ENCODE measurements around the gene NNMT. TPM values are rescaled to one million over a fixed set of nuclear protein-coding genes. Genes with fewer than 3 reads are reported as not detected.

Gene NNMT
- total RNA-seq, 1 donor from 2014 or later: 394 TPM

- no peak overlapping the region for H3K4me3 Mint-ChIP-seq (ENCODE audit: unreplicated experiment)
Observed at GRCh38 chr11:114354076-114354475, 57.9 kb downstream of the NNMT start.

GRCh38 chr11:114358716-114359115 lies 62.5 kb downstream of the NNMT start:
- no peak overlapping the region for H3K27ac Mint-ChIP-seq (ENCODE audit: unreplicated experiment)
- H3K4me1 ChIP-seq (ENCODE audit: insufficient read depth, low read length): peaks cover 8% of the 10 kb centered on the region
- H2AFZ ChIP-seq (ENCODE audit: low read depth, low read length): peak overlapping the region; percentile 16

More at GRCh38 chr11:114354076-114354475, 57.9 kb downstream of the NNMT start:
- TF ChIP-seq EZH2 (IDR thresholded peaks at IDR 0.05; ENCODE audit: insufficient read depth, low read length) (no peak), CTCF (IDR thresholded peaks at IDR 0.05; ENCODE audit: insufficient read depth, low read depth, low read length) (no peak)
- no peaks in the 10 kb centered on the region for H3K27me3 Mint-ChIP-seq (ENCODE audit: low read depth, unreplicated experiment)
- Histone ChIP-seq H3K4me3 (ENCODE audit: insufficient read depth, low read depth, low read length) (peak overlapping the region; percentile 3), H3K9ac (ENCODE audit: low read length) (peak overlapping the region; percentile 49), H2AFZ (ENCODE audit: low read depth, low read length) (no peak overlapping the region), H3K4me2 (ENCODE audit: low read length) (peak overlapping the region; percentile 72), H3K79me2 (ENCODE audit: insufficient read depth, low read length) (no peaks in the 10 kb centered on the region), H3K36me3 (ENCODE audit: insufficient read depth, low read length) (no peaks in the 10 kb centered on the region), H3K4me1 (ENCODE audit: insufficient read depth, low read length) (peaks cover 13% of the 10 kb centered on the region), H4K20me1 (ENCODE audit: insufficient read depth, low read length) (no peaks in the 10 kb centered on the region), H3K27ac (ENCODE audit: low read depth, low read length) (peak overlapping the region; percentile 62), H3K9me3 (ENCODE audit: insufficient read depth, low read depth, low read length) (no peaks in the 10 kb centered on the region), H3K27me3 (ENCODE audit: insufficient read depth, low read length) (no peaks in the 10 kb centered on the region)
- H3K4me1 Mint-ChIP-seq (ENCODE audit: low read depth, unreplicated experiment): peaks cover 13% of the 10 kb centered on the region
- DNase-seq (ENCODE audit: low read depth): peak; percentile 96
- peak; percentile 63 for FAIRE-seq
- no peaks in the 10 kb centered on the region for H3K36me3 Mint-ChIP-seq (ENCODE audit: low read depth, unreplicated experiment)
- H3K27ac Mint-ChIP-seq (ENCODE audit: unreplicated experiment): peak overlapping the region; percentile 78
- no peaks in the 10 kb centered on the region for H3K9me3 Mint-ChIP-seq (ENCODE audit: unreplicated experiment)

More at GRCh38 chr11:114358716-114359115, 62.5 kb downstream of the NNMT start:
- H4K20me1 ChIP-seq (ENCODE audit: insufficient read depth, low read length): no peaks in the 10 kb centered on the region
- H3K27me3 ChIP-seq (ENCODE audit: insufficient read depth, low read length): no peaks in the 10 kb centered on the region
- FAIRE-seq: peak; percentile 29
- Mint-ChIP-seq H3K27me3 (ENCODE audit: low read depth, unreplicated experiment) (no peaks in the 10 kb centered on the region), H3K9me3 (ENCODE audit: unreplicated experiment) (no peaks in the 10 kb centered on the region), H3K4me1 (ENCODE audit: low read depth, unreplicated experiment) (peaks cover 9% of the 10 kb centered on the region), H3K4me3 (ENCODE audit: unreplicated experiment) (no peak overlapping the region), H3K36me3 (ENCODE audit: low read depth, unreplicated experiment) (no peaks in the 10 kb centered on the region)
- DNase-seq (ENCODE audit: low read depth): no peak
- H3K27ac ChIP-seq (ENCODE audit: low read depth, low read length): peak overlapping the region; percentile 45
- TF ChIP-seq EZH2 (IDR thresholded peaks at IDR 0.05; ENCODE audit: insufficient read depth, low read length): no peak
- TF ChIP-seq CTCF (IDR thresholded peaks at IDR 0.05; ENCODE audit: insufficient read depth, low read depth, low read length): no peak
- H3K9ac ChIP-seq (ENCODE audit: low read length): no peak overlapping the region
- H3K4me2 ChIP-seq (ENCODE audit: low read length): no peak overlapping the region
- no peaks in the 10 kb centered on the region for H3K79me2 ChIP-seq (ENCODE audit: insufficient read depth, low read length)
- H3K9me3 ChIP-seq (ENCODE audit: insufficient read depth, low read depth, low read length): no peaks in the 10 kb centered on the region
- H3K36me3 ChIP-seq (ENCODE audit: insufficient read depth, low read length): no peaks in the 10 kb centered on the region
- no peak overlapping the region for H3K4me3 ChIP-seq (ENCODE audit: insufficient read depth, low read depth, low read length)
